HG02678 (cell line): ENCODE results near the gene FAM53A.

Experiments used
- ATAC-seq: cut with Tn5 transposase; IDR thresholded peaks from one replicate; pipeline ENCODE4 v1.9.1; 2021; ENCODE audit warnings: mild to moderate bottlenecking, moderate library complexity; ENCODE audit not compliant: unreplicated experiment

Gene FAM53A

DNA sequence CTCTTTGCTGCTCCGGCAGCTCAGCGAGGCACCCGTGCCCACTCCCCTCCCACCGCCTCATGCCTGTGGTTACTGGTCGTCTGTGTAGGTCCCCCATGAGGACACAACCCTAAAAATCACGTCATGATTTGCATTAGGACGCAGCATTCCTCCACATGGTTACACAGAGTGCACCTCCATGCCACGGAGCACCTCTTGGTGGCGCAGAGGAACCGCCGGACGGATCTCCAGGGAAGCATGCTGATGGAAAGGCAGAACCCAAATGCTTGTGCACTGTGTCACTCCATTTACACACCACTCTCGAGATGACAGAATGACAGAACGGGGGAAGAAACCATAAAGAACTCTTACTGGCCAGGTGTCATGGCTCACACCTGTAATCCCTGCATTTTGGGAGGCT lies 22.4 kb downstream of the FAM53A start:
- no peak for ATAC-seq

DNA sequence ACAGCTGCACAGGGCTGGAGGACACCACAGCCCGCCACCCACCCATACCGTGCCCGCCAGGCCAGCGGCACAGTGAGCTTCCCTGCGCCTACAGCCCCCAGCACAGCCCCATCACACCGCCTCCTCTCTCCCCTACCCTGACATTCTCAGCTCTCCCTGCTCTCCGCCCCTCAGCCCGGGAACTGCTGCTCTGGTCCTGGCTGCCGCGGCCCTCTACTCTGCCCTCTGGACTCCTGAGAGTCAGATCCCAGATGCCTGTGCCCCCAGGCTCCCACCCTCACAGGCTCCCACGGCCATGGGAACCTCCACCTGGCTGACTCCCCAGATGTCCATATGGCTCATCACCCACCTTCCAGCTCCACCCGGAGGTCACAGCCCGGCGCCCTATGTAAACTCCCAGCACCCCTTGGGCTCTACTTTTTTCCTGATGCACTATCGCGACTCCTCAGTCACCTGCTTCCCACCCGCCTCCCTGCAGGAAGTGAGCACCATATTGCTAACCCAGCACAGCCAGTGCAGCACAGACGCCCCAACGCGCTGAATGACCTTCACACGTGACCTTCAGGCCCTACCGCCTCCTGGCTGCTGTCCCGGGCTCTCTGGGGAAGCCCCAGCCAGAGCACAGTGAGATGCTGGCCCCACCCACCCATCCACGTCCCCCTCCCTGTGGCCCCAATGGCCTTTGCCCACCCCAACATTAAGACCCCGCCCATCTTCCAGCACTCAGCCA lies 23.0 kb downstream of the FAM53A start:
- no peak for ATAC-seq

DNA sequence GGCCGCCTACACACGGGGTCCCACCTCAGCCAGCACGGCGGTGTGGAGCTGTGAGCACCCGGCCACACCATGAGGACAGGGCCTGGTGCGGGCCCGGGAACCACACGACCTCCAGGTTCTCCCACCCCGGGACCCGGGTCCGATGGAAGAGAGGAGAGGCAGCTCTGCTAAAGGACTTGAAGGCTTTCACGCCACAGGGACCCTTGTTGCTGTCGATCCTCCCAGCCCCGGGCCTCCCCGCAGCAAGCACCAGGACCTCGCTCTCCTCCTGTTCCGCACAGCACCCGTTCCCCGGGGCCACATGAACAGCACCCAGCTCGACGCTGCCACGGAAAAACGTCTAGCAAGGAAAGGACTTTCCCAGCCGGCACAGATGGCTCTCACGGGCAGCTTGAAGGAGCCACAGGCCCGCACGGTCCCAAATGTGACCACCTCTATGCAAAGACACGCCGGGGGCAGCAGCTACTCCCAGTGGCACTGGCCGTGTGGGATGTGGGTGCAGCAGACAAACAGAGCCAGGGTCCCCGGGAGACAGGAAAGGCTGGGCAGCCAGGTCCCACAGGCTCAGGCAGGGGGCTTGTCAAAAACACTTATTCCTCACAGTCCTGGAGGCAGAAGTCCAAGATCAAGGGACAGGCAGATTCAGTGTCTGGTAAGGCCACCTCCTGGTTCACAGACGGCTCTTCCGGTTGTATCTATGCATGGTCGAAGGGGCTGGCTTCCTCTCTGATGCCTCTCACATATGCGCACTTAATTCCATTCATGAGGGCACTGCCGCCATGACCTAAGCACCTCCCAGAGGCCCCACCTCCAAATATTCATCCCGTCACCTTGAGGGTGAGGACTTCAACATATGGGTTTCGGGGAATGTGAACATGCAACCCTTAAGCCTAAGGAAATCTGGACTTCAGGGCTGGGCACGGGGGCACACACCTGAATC lies 24.7 kb downstream of the FAM53A start:
- ATAC-seq: no peak

DNA sequence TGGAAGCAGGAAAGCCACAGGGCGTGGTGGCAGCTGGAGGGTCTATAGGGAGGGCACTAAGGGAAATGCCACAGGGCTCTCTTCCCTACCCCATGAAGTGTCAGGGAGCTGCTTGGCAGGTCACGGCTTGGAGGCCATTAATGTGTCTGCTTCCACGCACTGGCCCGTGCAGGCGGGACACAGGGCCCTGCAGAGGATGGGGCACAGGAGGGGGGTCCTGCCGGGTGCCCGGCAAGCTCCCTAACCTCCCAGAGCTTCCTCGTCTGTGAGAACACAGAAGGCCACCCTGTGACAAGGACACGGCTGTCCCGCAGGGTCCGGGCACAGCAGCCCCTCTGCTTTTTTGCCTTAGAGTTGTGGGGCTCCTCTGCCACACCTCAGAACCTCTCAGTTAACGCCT lies 25.5 kb downstream of the FAM53A start:
- no peak for ATAC-seq

DNA sequence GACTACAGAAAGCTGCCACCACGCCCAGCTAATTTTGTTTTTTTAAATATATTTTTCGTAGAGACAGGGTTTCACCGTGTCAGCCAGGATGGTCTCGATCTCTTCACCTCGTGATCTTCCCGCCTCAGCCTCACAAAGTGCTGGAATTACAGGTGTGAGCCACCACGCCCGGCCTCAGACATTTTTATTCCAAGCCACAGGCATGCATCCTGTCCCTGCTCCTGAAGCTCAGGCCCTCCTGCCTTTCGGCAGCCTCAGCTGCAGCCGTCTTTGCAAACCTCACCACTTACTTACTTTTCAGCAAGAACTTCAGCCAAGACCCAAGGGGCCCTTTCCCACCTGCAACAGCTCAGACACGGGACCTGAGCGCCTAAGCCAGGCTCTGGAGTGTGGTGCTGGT lies 26.0 kb downstream of the FAM53A start:
- ATAC-seq: no peak

DNA sequence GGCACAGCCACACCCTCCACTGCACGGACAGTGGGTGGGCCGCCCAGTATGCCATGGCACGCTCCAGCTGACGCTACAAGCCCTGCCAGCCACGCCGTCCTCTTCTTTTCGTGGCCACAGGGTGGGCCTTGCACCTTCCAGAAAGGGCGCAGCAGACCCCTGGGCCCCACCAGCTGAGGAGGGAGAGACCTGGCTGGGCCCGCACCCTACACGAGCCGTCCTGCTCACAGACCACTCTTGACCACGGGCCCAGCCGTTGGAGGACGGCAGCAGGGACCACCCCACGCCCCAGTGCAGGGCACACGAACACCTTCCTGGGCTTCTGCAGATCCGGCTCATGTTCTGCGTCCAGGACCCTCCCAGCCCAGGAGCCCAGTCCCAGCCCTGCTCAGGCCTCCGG lies 27.1 kb downstream of the FAM53A start:
- ATAC-seq: no peak

DNA sequence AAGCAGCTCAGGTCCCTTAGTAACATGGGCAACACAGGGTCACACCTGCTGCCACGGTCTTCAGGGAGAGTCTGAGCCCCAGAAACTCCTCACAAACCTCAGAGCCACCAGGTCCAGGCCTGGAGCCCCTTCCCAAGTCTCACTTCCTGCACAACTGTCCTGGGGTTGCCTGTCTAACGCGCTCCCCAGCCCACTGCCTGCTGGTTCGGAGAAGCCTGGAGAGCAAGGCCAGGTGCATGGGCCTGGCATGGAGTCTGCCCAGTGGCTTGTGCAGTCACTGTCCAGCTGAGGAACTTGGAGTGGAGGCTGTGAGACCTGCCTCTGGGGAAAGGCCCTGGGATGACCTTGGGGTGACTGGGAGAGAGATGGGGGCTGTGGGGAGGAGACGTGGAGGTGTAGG lies 28.0 kb downstream of the FAM53A start:
- no peak for ATAC-seq

DNA sequence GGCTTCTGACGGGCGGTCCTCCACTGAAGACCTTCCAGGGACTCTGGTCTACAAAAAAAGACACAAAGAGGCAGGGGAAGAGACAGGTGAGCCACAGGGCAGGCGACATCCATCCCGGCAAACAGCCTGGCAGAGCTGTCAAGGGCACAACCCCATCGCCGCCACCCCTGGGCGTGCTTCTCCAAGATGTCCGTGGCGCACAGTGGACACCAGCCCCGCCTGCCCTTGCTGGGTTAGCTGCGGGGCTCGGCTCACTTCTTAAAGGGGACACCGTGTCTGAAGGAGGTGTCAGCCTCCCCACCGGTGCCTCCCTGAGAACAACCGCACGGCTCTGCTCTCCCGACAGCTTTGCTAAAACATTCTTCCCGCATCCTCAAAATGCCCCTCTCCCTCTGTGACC lies 28.4 kb downstream of the FAM53A start:
- ATAC-seq: no peak

DNA sequence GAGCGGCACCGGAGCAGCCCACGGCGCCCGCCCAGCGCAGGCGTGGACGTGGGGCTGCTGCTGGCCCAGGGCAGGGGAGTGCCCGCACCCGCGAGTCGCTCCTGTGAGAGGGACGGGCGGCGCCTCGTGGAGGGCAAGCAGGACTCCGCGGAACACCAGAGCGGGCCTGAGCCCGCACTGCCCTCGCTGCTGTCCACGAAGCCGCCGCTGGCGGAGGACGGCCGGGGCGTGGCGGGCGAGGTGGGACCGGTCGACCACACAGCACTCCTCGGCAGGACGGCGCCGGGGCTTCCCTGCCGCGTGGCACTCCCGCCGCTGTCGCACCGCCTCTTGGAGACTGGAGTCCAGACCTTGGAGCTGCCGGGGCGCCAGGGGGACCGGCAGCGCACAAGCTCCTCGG lies 29.0 kb downstream of the FAM53A start:
- ATAC-seq: no peak

DNA sequence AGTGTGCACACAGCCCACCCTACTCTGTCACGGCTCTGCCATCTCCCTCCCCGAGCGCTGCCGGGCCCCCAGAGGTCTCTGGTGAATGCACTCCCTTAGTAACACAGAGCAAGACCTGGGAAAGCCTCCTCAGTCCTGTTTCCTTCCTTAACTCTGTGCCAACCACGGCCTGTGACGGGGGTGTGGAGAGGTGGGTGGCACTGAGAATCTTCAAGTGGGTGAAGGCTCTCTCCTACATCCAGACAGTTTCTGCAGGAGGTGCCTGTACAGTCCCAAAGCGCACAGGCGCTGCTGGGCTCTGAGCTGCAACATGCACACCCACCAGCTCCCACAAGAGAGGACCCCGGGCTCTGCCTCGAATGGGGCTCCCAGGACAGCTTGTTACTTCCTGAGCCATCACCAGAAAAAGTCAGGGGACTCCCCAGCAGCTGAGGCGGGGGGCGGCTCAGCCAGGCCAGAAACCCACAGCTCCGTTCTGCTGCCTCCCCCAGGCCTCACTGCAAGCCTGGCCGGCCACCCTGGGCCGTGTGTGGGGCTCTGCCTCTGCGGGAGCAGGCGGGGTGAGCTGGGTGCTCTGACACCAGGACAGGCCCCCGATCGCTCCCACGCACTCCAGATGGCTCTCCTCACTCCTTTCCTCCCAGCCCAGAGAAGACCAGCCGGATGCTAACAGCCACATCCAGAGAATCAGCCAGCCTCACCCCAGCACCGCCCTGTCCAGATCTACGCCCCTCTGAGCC lies 29.7 kb downstream of the FAM53A start:
- ATAC-seq: no peak

DNA sequence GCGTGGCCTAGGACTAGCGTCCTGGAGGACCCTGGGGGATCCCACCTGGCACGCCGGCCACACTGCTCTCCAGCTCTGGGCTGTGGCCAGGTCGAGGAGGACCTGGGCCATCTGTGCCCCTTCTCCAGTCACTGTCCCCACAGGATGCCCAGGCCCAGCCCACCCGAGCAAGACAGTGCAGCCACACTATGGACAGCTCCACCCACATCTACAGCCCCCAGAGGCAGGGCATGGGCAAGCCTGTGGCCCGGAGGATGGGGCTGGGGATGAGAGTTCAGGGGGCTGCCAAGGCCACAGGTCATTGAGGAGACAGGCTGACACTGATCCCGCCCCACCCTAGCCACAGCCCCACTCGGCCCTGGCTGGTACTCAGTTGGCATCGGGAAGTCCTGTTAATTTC lies 30.3 kb downstream of the FAM53A start:
- ATAC-seq: no peak

DNA sequence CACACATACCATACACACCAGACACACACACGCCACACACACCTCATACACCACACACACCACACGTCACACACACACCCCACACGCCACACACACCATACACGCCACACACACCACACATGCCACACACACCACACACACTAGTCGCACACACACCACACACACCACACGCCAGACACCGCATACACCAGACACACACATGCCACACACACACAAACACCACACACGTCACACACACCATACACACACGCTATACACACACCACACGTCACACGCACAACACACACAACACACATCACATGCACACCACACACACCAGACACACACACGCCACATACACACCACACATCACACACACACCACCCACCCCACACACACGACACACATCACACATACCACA lies 32.0 kb downstream of the FAM53A start:
- no peak for ATAC-seq

DNA sequence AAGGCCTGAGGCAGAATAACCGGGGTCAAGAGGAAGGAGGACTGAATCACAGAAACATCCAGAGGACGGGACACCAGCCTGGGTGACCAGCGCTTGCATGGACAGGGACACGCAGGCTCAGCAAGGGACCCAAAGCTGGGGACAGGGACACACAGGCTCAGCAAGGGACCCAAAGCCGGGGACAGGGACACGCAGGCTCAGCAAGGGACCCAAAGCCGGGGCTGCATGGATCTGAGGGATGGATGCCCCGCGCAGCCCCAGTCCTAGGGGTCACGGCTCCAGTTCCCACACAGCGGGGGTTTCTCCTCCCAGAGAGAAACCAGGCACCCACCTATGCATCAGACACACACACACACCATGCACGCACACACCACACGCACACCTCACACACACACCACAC lies 32.5 kb downstream of the FAM53A start:
- ATAC-seq: no peak

DNA sequence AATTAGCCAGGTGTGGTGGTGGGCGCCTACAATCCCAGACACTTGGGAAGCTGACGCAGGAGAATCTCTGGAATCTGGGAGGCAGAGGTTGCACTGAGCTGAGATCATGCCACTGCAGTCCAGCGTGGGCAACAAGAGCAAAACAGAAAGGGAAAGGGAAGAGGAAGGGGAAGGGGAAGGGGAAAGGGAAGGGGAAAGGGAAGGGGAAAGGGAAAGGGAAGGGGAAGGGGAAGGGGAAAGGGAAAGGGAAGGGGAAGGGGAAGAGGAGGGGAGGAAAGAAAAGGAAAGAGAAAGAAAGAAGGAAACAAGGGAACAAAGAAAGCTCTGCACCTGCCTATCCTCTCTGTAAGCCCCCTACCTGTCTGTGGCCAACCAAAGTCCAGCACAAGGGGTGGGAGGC lies 35.2 kb downstream of the FAM53A start:
- no peak for ATAC-seq

DNA sequence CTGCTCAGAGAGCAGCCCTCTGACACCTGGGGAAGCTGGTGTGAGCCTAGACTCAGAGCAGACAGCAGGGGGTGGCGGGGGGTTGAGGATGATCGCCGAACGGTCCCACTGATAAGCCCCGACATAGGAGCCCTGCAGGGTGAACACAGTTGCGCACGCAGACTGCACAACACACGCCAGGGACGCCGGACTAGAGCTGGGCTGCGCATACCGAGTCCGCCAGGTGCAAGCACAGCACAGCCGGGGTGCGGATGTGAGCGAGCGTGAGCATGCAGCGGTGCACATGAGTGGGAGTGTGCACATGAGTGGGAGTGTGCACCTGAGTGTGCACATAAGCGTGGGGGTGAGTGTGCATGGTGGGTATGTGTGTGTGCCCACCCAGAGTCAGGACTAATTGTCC lies 36.7 kb downstream of the FAM53A start:
- ATAC-seq: no peak

DNA sequence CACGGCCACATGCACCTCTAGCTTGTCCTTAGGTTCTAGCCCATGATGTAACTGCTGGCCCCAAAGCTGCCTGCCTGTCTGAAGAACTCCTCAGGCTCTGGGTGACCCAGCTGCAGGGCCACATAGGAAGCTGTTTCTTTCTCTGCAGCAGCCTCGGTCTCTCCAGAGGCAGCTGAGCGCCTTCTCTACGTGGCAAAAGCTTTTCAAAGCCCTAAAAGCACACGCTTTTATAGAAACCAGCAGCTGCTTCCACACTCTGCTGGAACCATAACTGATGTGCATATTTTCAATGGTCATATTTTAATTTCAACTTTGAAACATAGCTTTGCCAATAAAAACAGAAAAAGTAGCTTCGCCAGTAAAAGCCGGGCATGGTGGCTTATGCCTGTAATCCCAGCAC lies 37.4 kb downstream of the FAM53A start:
- no peak for ATAC-seq

DNA sequence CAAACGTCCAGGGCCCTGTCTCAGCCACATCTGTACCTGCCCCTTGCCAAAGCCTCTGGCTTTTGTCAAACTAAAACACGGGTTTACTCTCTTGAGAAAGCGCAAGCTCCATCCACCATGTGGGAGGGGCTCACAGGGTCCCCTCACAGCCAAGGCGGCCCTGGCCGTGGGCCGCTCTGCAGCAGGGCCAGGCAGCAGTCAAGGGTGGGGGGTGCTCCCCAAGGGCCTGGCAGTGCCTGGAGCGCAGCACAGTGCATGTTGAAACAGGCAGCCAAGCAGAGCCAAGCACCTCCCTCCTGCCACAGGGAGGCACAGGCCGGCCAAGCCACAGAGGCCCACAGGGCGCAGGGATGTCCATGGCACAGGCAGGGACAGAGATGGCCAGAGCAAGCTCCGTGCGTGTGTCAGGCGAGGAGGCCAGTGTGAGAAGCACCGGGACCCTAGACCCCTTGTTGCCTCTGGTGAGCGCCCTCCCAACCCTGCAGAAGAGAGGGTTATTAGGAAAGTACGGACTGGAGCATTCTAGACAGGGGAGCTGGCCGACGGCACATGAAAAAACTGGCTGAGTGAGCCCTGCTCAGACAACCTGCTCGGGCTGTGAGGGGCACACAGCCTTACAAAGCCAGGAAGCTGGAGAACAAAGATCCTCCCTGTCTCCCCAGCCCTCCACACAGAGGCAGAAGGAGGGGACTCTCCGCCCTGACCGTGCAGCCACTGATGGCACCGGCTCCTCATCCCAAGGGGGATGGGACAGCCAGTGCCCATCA lies 39.0 kb downstream of the FAM53A start:
- no peak for ATAC-seq

DNA sequence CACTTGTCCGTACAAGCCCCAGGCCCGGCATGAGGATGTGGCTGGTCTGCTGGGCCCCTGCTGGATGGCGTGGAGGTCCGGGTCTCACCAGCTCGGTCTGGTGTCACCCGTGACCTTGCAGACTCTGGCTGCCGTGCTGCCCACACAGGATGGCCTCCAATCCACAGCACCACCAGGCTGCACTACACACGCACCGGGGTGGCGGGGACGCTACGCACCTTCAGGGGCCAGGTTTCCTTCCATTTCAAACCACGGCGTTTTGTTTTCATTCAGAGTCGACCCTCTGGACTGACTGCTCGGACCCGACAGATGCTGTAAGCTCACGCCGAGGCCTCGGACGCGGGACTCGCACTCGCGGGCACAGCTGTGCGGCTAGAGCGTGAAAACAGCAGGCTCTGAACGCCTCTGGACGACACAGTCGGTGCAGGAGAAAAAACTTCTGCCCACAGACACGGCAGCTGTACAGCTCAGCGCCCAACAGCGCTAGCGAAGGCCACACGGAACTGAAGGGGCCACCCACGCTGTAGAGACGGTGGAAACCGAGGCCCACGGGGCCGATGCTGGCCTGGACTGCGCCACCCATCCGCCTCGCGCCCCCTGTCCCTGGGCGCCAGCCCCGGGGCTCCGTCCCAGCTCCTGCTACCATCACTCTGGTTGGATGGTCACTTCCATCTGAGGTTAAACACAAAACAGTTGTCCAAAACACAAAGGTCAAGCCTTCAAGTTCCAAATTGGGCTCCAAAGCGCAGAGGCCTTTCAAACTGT lies 40.0 kb downstream of the FAM53A start:
- no peak for ATAC-seq

DNA sequence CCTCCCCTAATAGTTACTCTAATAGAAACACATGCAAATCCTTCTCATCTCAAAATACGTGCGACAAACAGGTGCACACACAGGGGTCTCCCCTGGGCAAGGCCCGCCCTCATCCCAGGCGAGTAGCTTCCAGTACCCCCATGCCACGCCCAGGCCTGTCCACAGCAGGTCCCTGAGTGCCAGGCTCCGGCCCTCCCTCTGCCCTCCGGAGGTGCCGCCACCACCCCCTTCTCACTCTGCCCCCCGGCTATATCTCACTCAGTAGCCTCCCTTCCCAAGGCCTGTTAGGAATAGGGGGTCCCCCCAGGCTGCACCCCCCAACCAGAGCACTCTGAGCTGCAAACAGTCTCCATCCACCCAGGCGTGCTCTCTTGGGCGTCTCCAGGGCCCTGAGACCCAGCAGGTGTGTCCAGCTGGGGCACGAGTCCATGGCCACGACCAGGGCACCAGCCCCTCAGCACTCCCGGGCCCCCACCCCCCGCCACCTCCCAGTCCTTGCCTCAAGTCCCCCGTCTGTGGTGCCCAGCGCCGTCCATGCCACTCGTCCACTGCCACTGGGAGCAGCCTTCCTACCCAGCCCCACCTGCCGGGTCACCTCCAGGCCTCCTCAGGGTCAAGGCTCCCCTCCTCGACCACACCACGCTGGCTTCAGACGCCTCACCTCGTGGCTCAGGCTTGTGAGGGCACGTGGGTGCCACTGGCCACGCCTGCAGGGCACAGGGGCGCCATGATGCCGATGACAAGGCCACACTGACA lies 41.7 kb downstream of the FAM53A start:
- ATAC-seq: no peak
